RWPE2 (cell line): Measurements from ENCODE around the gene TARBP2.
A peak's percentile ranks its signal among the peaks of the same experiment; 100 is the strongest.

Experiments used
- ATAC-seq: fragments of 200-7000 bp; cut with Tn5 transposase; 3 replicates; pipeline ENCODE4 v1.9.1; 2021; ENCODE audit warnings: low read depth
- DNase-seq: peaks from one replicate; pipeline ENCODE4 v3.0.0-alpha.2; 2020; ENCODE audit warnings: low spot score
- H3K27ac ChIP-seq: fragments of 450-650 bp; 2 replicates; pipeline ENCODE4 v1.5.1; 2017; ENCODE audit warnings: mild to moderate bottlenecking; ENCODE audit not compliant: poor library complexity, severe bottlenecking
- H3K27me3 ChIP-seq: fragments of 250-450 bp; sonication (Bioruptor Pico); 2 replicates; pipeline ENCODE4 v1.5.1; 2021; ENCODE audit warnings: mild to moderate bottlenecking, moderate library complexity; ENCODE audit not compliant: insufficient read depth, poor library complexity, severe bottlenecking
- H3K36me3 ChIP-seq: fragments of 250-450 bp; sonication (Bioruptor Pico); 2 replicates; pipeline ENCODE4 v1.5.1; 2020; ENCODE audit warnings: low read depth, mild to moderate bottlenecking, moderate library complexity
- H3K4me1 ChIP-seq: fragments of 250-450 bp; sonication (Bioruptor Pico); 2 replicates; pipeline ENCODE4 v1.5.1; 2021; ENCODE audit warnings: mild to moderate bottlenecking, moderate library complexity; ENCODE audit not compliant: insufficient read depth, poor library complexity, severe bottlenecking
- H3K4me3 ChIP-seq: fragments of 250-450 bp; sonication (Bioruptor Pico); 2 replicates; pipeline ENCODE4 v1.5.1; 2021; ENCODE audit warnings: mild to moderate bottlenecking, moderate library complexity; ENCODE audit not compliant: severe bottlenecking
- H3K9me3 ChIP-seq: fragments of 250-450 bp; sonication (Bioruptor Pico); 2 replicates; pipeline ENCODE4 v1.5.1; 2021; ENCODE audit warnings: mild to moderate bottlenecking, moderate library complexity; ENCODE audit not compliant: severe bottlenecking
- TF ChIP-seq, protein P1 (sequence below): fragments of 450-650 bp; IDR thresholded peaks from one replicate; pipeline ENCODE4 v1.5.1; 2017; ENCODE audit warnings: mild to moderate bottlenecking, moderate library complexity; ENCODE audit not compliant: poor library complexity, severe bottlenecking

Gene TARBP2

DNA sequence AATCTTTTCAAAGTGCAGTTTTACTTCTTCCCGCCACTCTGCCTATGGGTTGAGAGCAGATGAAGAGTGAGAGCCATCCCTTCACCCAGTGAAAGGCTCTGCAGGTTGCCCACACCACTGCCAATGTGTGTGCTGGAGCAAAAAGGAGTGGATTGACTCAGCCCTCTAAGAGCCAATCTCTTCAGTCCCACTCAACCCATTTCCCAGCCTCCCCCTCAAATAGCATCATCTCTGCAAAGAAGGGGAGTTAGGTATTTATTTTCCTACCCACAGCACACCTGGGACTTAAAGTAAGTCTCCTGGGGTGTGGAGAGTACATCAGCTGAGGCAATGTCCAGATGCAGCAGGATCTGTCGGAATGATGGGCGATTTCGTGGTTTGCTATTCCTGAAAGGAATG is 17.1 kb upstream of the TARBP2 start:
- Histone ChIP-seq H3K27ac (no peak overlapping the region), H3K4me3 (no peak overlapping the region), H3K27me3 (no peaks in the 10 kb centered on the region), H3K4me1 (peaks cover 4% of the 10 kb centered on the region), H3K9me3 (no peaks in the 10 kb centered on the region), H3K36me3 (peaks cover 78% of the 10 kb centered on the region)
- DNase-seq (no peak), ATAC-seq (peak; percentile 1; the same call in 2 of the 3 replicates)
- TF ChIP-seq, protein P1, sequence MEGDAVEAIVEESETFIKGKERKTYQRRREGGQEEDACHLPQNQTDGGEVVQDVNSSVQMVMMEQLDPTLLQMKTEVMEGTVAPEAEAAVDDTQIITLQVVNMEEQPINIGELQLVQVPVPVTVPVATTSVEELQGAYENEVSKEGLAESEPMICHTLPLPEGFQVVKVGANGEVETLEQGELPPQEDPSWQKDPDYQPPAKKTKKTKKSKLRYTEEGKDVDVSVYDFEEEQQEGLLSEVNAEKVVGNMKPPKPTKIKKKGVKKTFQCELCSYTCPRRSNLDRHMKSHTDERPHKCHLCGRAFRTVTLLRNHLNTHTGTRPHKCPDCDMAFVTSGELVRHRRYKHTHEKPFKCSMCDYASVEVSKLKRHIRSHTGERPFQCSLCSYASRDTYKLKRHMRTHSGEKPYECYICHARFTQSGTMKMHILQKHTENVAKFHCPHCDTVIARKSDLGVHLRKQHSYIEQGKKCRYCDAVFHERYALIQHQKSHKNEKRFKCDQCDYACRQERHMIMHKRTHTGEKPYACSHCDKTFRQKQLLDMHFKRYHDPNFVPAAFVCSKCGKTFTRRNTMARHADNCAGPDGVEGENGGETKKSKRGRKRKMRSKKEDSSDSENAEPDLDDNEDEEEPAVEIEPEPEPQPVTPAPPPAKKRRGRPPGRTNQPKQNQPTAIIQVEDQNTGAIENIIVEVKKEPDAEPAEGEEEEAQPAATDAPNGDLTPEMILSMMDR = no peak

DNA sequence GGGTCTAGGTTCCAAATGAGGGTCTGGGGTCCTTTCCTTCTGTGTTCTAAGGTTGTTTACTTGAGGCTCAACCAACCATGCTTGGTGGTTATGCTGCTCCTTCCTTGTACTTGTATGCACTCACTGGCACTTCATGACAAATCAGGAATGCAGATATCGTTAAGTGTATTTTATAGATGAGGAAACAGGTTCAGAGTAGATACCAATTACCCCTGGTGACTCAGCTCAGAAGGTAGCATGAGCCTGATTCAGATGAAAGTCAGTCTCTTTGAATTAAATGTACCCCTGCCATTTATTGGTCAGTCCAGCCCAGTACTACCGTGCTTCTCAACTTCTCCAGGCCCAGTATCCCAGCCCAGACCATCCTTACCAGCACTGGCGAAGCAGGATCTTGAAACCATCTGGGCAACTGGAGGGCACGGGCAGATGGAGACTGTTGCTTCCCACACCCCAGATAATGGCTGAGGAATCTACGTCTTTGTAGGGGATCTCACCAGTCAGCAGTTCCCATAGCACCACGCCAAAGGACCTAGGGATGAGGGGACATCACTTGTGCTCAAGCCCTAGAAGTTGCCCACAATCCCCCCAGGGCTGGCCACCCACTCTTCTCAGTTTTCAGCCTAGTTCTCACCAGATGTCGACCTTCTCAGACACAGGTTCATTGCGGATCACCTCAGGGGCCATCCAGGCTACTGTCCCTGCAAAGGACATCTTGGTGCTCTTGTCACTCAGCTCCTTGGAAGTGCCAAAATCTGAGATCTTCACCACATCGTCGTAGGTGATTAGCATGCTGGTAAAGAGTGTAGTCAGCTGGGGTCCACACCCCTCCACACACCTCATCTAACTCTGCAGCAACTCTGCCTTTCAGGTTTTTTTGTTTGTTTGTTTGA is 16.2 kb upstream of the TARBP2 start:
- Histone ChIP-seq H3K27ac (no peak overlapping the region), H3K27me3 (no peaks in the 10 kb centered on the region), H3K4me1 (peaks cover 4% of the 10 kb centered on the region), H3K36me3 (peaks cover 68% of the 10 kb centered on the region), H3K4me3 (no peak overlapping the region), H3K9me3 (no peaks in the 10 kb centered on the region)
- no peak for DNase-seq
- ATAC-seq = peak; percentile 5; the same call in 1 of the 3 replicates
- TF ChIP-seq, protein P1 = no peak

DNA sequence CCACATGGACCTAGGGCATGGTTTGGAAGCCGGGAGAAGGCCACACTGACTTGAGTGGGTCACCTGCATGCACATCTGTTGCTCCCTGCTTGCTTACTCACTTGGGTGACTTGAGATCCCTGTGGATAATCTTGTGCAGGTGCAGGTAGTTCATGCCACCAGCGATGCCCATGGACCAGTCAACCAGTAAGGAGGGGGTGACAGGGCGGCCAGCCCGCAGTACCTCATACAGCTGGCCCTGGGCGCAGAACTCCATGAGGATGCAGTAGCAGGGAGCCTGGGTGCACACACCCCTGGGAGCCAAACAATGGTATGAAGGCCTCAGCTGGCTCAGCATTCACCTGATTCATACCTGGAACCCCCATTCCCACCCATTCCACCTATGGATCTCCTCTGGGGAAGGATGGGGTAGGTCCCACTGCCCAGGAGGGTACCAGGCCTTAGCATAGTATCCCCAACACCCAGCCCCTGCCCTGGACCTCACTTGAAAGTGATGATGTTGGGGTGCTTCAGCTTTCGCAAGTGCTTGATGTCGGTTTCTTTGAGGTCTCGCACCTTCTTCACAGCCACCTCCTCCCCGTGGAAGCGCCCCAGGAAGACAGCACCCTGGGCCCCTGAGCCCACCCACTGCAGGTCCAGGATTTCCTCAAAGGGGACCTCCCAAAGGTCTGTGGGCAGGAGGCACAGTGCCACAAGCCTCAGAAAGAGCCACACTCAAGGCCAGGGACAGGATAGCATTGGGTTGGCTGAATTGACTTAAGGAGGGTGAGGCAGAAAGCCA is 14.9 kb upstream of the TARBP2 start:
- Histone ChIP-seq H3K9me3 (no peaks in the 10 kb centered on the region), H3K4me1 (no peaks in the 10 kb centered on the region), H3K27me3 (no peaks in the 10 kb centered on the region), H3K27ac (no peak overlapping the region), H3K36me3 (peaks cover 57% of the 10 kb centered on the region), H3K4me3 (no peak overlapping the region)
- ATAC-seq (no peak), DNase-seq (no peak)
- TF ChIP-seq, protein P1 = no peak

DNA sequence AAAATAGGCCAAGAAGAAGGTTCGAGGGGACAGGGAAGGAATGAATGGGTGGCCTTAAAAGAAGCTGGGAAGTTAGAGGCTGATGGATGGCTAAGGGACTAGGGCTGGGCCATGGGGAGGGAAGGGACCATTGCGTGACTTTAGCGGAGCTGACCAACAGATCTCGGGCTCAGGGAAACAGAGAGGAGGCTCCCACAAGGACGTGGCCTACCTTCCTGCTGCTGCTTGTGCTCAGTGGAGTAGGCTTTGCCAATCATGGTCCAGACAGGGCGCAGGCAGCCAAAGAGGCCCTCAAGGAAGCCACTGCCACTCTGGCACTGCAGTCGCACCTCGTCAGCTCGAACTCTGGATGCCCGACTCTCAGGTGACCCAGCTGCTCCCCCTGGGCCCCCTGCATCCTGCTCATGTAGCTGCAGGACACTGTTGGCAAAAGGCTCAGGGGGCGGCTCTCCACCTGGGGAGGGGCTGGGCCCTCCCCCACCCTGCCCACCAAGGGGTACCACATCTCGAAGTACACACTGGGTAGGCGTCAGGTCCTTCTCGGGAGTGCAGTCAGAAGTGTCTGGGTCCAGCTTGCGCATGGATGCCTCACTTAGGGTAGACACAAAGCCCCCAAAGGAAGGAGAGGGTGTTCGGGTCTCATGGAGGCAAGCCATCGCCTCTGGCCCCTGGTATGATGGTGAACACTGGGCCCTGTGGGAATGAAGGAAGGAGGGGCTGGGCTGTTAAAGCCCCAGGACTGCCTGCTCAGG is 14.2 kb upstream of the TARBP2 start:
- no peak for ATAC-seq
- Histone ChIP-seq H3K36me3 (peaks cover 50% of the 10 kb centered on the region), H3K27me3 (no peaks in the 10 kb centered on the region), H3K9me3 (no peaks in the 10 kb centered on the region), H3K4me1 (no peaks in the 10 kb centered on the region), H3K4me3 (no peak overlapping the region), H3K27ac (no peak overlapping the region)
- no peak for DNase-seq
- TF ChIP-seq, protein P1 = no peak
